Hepatocyte (in vitro differentiated cells): ENCODE measurements around the gene TMEM108. TPM values are rescaled to one million over a fixed set of nuclear protein-coding genes. Genes with fewer than 3 reads are reported as not detected.

Experiments used
- DNase-seq: peaks from one replicate; pipeline ENCODE4 v3.0.0-alpha.2; 2016; ENCODE audit warnings: low spot score
- H2AFZ ChIP-seq: fragments of 200-600 bp; sonication (generic); 2 replicates; pipeline ENCODE4 v1.6.0; 2016; ENCODE audit warnings: antibody characterized with exemption, mild to moderate bottlenecking
- H3K27ac ChIP-seq: fragments of 200-600 bp; sonication (generic); 2 replicates; pipeline ENCODE4 v1.5.1; 2016; ENCODE audit warnings: mild to moderate bottlenecking
- H3K27me3 ChIP-seq: fragments of 200-600 bp; sonication (generic); 2 replicates; pipeline ENCODE4 v1.6.1; 2016
- H3K36me3 ChIP-seq: fragments of 200-600 bp; sonication (generic); replicated peaks from 2 replicates; pipeline ENCODE4 v1.5.1; 2016; ENCODE audit warnings: low read depth; ENCODE audit not compliant: insufficient read depth
- H3K4me1 ChIP-seq: fragments of 200-600 bp; sonication (generic); 2 replicates; pipeline ENCODE4 v1.5.1; 2016; ENCODE audit warnings: mild to moderate bottlenecking, moderate library complexity; ENCODE audit not compliant: insufficient read depth
- H3K4me2 ChIP-seq: fragments of 200-600 bp; sonication (generic); 2 replicates; pipeline ENCODE4 v1.6.0; 2016
- H3K4me3 ChIP-seq: fragments of 200-600 bp; sonication (generic); 2 replicates; pipeline ENCODE4 v1.5.1; 2016; ENCODE audit warnings: mild to moderate bottlenecking
- H3K79me2 ChIP-seq: fragments of 200-600 bp; sonication (generic); 2 replicates; pipeline ENCODE4 v1.6.0; 2017; ENCODE audit warnings: mild to moderate bottlenecking
- H3K9me2 ChIP-seq: fragments of 200-600 bp; sonication (generic); replicated peaks from 2 replicates; pipeline ENCODE4 v1.6.0; 2017; ENCODE audit warnings: mild to moderate bottlenecking; ENCODE audit not compliant: insufficient read depth
- H3K9me3 ChIP-seq: fragments of 200-600 bp; sonication (generic); 2 replicates; pipeline ENCODE4 v1.5.1; 2016; ENCODE audit warnings: low read depth, mild to moderate bottlenecking
- H4K20me1 ChIP-seq: fragments of 200-600 bp; sonication (generic); 2 replicates; pipeline ENCODE4 v1.6.0; 2016; ENCODE audit warnings: mild to moderate bottlenecking; ENCODE audit not compliant: insufficient read depth, poor library complexity, severe bottlenecking
- CTCF ChIP-seq: fragments of 200-600 bp; sonication (generic); IDR thresholded peaks from 2 replicates; pipeline ENCODE4 v1.5.1; 2016; ENCODE audit warnings: antibody characterized with exemption, mild to moderate bottlenecking; ENCODE audit not compliant: poor library complexity
- EZH2 ChIP-seq: fragments of 200-600 bp; sonication (generic); IDR thresholded peaks from 2 replicates; pipeline ENCODE4 v1.6.1; 2016; ENCODE audit warnings: antibody characterized with exemption, mild to moderate bottlenecking, borderline replicate concordance
- EZH2phosphoT487 ChIP-seq: fragments of 200-600 bp; sonication (generic); IDR thresholded peaks from one replicate; pipeline ENCODE4 v1.6.1; 2018; ENCODE audit warnings: antibody characterized with exemption, mild to moderate bottlenecking, low read depth, moderate library complexity; ENCODE audit not compliant: unreplicated experiment, severe bottlenecking
- WGBS: methylation state at CpG from one replicate; pipeline ENCODE4 v1.1.6; 2016; ENCODE audit warnings: low lambda C conversion rate; ENCODE audit errors: missing lambda C conversion rate; 5-methylcytosine and 5-hydroxymethylcytosine counted together
- polyA plus RNA-seq: library from polyadenylated mRNA; unstranded; fragments of >200 nt; fragmentation: Nextera tagmentation; extraction: Ambion mirVana; gene quantifications from 2 replicates; pipeline ENCODE4 v1.2.1, GENCODE V29; 2016
- total RNA-seq: library from RNA; depleted of rRNA; stranded (reverse); fragments of >200 nt; gene quantifications from 2 replicates; pipeline ENCODE4 v1.2.3, GENCODE V29; 2014

TMEM108 gene
- total and polyA plus RNA-seq, 2 experiments from 2014 or later = 0.53 to 6.5 TPM

GRCh38 chr3:133440652-133441051 lies 402.5 kb downstream of the TMEM108 start:
- Histone ChIP-seq H3K9me3 (no peaks in the 10 kb centered on the region), H3K27ac (no peak overlapping the region), H3K27me3 (no peaks in the 10 kb centered on the region), H3K4me1 (no peaks in the 10 kb centered on the region), H4K20me1 (no peaks in the 10 kb centered on the region), H3K79me2 (no peaks in the 10 kb centered on the region), H3K4me3 (no peak overlapping the region), H2AFZ (no peak overlapping the region), H3K36me3 (no peaks in the 10 kb centered on the region), H3K4me2 (no peak overlapping the region), H3K9me2 (no peaks in the 10 kb centered on the region)
- DNase-seq = no peak
- TF ChIP-seq CTCF (no peak), EZH2 (no peak), EZH2phosphoT487 (no peak)
- WGBS = 77% methylated on average over 2 of the region's 2 CpGs

- Histone ChIP-seq H3K4me1 (no peaks in the 10 kb centered on the region), H3K4me2 (no peak overlapping the region), H3K27ac (no peak overlapping the region), H3K79me2 (no peaks in the 10 kb centered on the region), H4K20me1 (no peaks in the 10 kb centered on the region), H3K4me3 (no peak overlapping the region), H2AFZ (no peak overlapping the region), H3K9me2 (no peaks in the 10 kb centered on the region), H3K27me3 (no peaks in the 10 kb centered on the region), H3K36me3 (no peaks in the 10 kb centered on the region), H3K9me3 (no peaks in the 10 kb centered on the region)
- whole genome bisulfite sequencing = 79% methylated on average over 3 of the region's 3 CpGs
- no peak for TF ChIP-seq EZH2phosphoT487
- TF ChIP-seq CTCF = no peak
- TF ChIP-seq EZH2 = no peak
- no peak for DNase-seq
Measured at GRCh38 chr3:133441867-133442270, 403.7 kb downstream of the TMEM108 start.

GRCh38 chr3:133442518-133442917 lies 404.3 kb downstream of the TMEM108 start:
- no peak for DNase-seq
- Histone ChIP-seq H3K27ac (no peak overlapping the region), H3K4me1 (no peaks in the 10 kb centered on the region), H3K9me3 (no peaks in the 10 kb centered on the region), H3K9me2 (no peaks in the 10 kb centered on the region), H3K27me3 (no peaks in the 10 kb centered on the region), H3K4me2 (no peak overlapping the region), H2AFZ (no peak overlapping the region), H3K79me2 (no peaks in the 10 kb centered on the region), H3K36me3 (no peaks in the 10 kb centered on the region), H3K4me3 (no peak overlapping the region), H4K20me1 (no peaks in the 10 kb centered on the region)
- WGBS = 86% methylated on average over 1 of the region's 1 CpG
- no peak for TF ChIP-seq EZH2phosphoT487
- TF ChIP-seq CTCF = no peak
- no peak for TF ChIP-seq EZH2
